Muscle of leg (tissue), 16 donors: ENCODE data around the gene IKBKG. TPM values are rescaled to one million over a fixed set of nuclear protein-coding genes. Genes with fewer than 3 reads are reported as not detected.
"Not testable (repeated sequence)": the region's sequence is repeated elsewhere in the genome, so short reads cannot be mapped to it uniquely, and the experiment has no call there.

Source experiments
- DNase-seq: peaks from one replicate; pipeline ENCODE4 v3.0.0; 2013
- H3K27ac ChIP-seq: one replicate; pipeline ENCODE4 v1.5.1; 2013; ENCODE audit warnings: mild to moderate bottlenecking, low read length, control low read depth
- H3K27me3 ChIP-seq: one replicate; pipeline ENCODE4 v1.6.1; 2013; ENCODE audit warnings: low read length; ENCODE audit not compliant: control insufficient read depth, insufficient read depth
- H3K36me3 ChIP-seq: one replicate; pipeline ENCODE4 v1.6.1; 2013; ENCODE audit warnings: low read length; ENCODE audit not compliant: control insufficient read depth, insufficient read depth
- H3K4me1 ChIP-seq: one replicate; pipeline ENCODE4 v1.6.1; 2013; ENCODE audit warnings: low read length; ENCODE audit not compliant: control insufficient read depth, insufficient read depth
- H3K4me3 ChIP-seq: one replicate; pipeline ENCODE4 v1.5.1; 2013; ENCODE audit warnings: low read length, control low read depth
- H3K9me3 ChIP-seq: replicated peaks from 2 replicates; pipeline ENCODE4 v1.6.1; 2013; ENCODE audit warnings: low read depth, low read length; ENCODE audit not compliant: control insufficient read depth
- WGBS: methylation state at CpG from one replicate; pipeline ENCODE4 v1.1.5; 2013; ENCODE audit warnings: missing lambda C conversion rate; ENCODE audit not compliant: insufficient coverage; 5-methylcytosine and 5-hydroxymethylcytosine counted together
- long read RNA-seq, 11 donors: transcript quantifications; one replicate each; lab custom pipeline, GENCODE V29; 2026
- polyA plus RNA-seq, 8 donors: library from polyadenylated mRNA; unstranded; fragments of 120-200 nt; gene quantifications; one replicate each; pipeline versions ENCODE4 v1.2.1 to v1.2.3, GENCODE V29; 2013; ENCODE audit warnings: inconsistent platforms in 1 of 8, low replicate concordance in 1 of 8; ENCODE audit not compliant: insufficient read length in 8 of 8, insufficient read depth in 1 of 8
- total RNA-seq: library from RNA; stranded (reverse); fragments of 120-200 nt; gene quantifications from one replicate; pipeline ENCODE4 v1.2.4, GENCODE V29; 2013

The IKBKG gene
- total RNA-seq (9.4 TPM), polyA plus RNA-seq (10 to 100 TPM; 12.2 to 16.3 (median 14.0) TPM)
- long read RNA-seq, donor 1, partial matches to known transcripts = 0 of 4 reads
- long read RNA-seq, donor 1, other reads (novel, unspliced or antisense) = 0 of 4 reads
- long read RNA-seq, donor 2 = 0 reads
- long read RNA-seq, donor 3, transcript IKBKG-206 (10 exons, 2,299 nt) = major isoform, 5 of 6 reads
- long read RNA-seq, donor 3, partial matches to known transcripts = 0 of 6 reads
- long read RNA-seq, donor 3, other reads (novel, unspliced or antisense) = 0 of 6 reads
- long read RNA-seq, donor 4, partial matches to known transcripts = 0 of 4 reads
- long read RNA-seq, donor 4, other reads (novel, unspliced or antisense) = 0 of 4 reads
- long read RNA-seq, donor 5, transcript IKBKG-206 (10 exons, 2,299 nt) = major isoform, 10 of 10 reads
- long read RNA-seq, donor 5, partial matches to known transcripts = 0 of 10 reads
- long read RNA-seq, donor 5, other reads (novel, unspliced or antisense) = 0 of 10 reads
- long read RNA-seq, donor 6, transcript IKBKG-206 (10 exons, 2,299 nt) = major isoform, 7 of 7 reads
- long read RNA-seq, donor 6, partial matches to known transcripts = 0 of 7 reads
- long read RNA-seq, donor 6, other reads (novel, unspliced or antisense) = 0 of 7 reads
- long read RNA-seq, donor 7, partial matches to known transcripts = 0 of 2 reads
- long read RNA-seq, donor 7, other reads (novel, unspliced or antisense) = 0 of 2 reads
- long read RNA-seq, donor 8 = 0 reads
- long read RNA-seq, donor 9, partial matches to known transcripts = 0 of 1 reads
- long read RNA-seq, donor 9, other reads (novel, unspliced or antisense) = 0 of 1 reads
- long read RNA-seq, donor 10, partial matches to known transcripts = 0 of 3 reads
- long read RNA-seq, donor 10, other reads (novel, unspliced or antisense) = 0 of 3 reads
- long read RNA-seq, donor 11, partial matches to known transcripts = 0 of 2 reads
- long read RNA-seq, donor 11, other reads (novel, unspliced or antisense) = 0 of 2 reads

DNA sequence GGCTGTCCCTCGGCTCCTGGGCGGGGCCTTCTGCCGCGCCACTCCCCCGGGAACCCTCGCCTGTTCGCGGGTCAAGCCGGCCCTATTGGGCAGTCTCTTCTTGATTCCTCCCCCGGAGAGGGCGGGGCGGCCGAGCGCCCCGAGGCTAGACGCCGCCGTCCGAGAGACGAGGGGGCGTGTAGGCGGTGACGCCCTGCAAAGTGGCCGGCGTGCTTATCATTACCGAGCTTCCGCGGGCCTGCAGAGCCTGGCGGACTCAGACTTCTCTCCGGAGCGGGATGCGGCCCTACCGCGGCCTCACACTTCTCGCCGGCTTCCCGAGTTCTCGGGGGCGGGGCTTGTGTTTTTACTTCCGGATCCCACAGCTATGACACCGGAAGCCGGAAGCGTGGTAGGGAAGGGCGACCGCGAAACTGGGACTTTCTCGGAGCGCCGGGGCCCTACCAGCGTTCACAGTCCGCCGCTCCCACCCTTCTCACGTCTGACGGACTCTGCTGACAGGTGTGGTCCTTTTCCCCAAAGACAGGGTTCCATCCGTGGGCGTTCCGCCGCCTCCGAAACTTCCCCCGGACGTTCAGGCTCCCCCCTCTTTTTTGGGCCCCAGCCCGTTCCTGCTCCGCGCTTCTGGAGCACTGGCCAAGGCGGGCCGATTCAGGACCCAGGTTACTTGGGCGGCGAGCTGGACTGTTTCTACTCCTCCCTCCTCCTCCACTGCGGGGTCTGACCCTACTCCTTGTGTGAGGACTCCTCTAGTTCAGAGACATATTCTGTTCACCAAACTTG is at the start of gene IKBKG:
IKBKG (plus strand) TSS at position 376 of the 783 bp plus-strand sequence. CDS start 4,383 bp downstream, outside the sequence.
- H3K4me3 ChIP-seq = peak within 1 kb of the TSS; percentile 77
- 30% methylated on average over 69 of the region's 69 CpGs for WGBS
- peak; percentile 96 for DNase-seq
- peaks cover 8% of the 10 kb centered on the region for H3K36me3 ChIP-seq
- peaks cover 2% of the 10 kb centered on the region for H3K9me3 ChIP-seq
- H3K27me3 ChIP-seq = no peaks in the 10 kb centered on the region
- H3K27ac ChIP-seq = peak within 1 kb of the TSS; percentile 96
- peaks cover 19% of the 10 kb centered on the region for H3K4me1 ChIP-seq

GRCh38 chrX:154501423-154501822 is 46.0 kb upstream of the IKBKG start:
- H3K36me3 ChIP-seq = not testable (repeated sequence)

DNA sequence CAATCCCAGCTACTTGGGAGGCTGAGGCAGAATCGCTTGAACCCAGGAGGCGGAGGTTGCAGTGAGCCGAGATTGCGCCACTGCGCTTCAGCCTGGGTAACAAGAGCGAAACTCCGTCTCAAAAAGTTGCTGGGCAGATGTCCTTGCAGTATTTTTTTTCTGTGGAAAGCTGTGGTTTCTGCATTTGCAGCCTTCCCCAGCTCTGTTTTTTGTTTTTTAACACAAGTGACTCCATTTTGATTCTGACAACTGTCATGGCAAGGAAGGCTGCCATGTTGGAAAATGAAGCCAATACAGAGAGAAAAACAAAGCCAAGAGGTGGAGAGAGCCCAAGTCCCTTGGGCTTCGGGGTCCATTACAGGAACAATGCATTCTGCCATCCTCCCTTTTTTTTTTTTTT is 45.3 kb upstream of the IKBKG start:
- Histone ChIP-seq H3K9me3 (no peaks in the 10 kb centered on the region), H3K4me1 (no peaks in the 10 kb centered on the region), H3K27me3 (no peaks in the 10 kb centered on the region), H3K27ac (no peak overlapping the region), H3K4me3 (no peak overlapping the region), H3K36me3 (peaks cover 16% of the 10 kb centered on the region)
- no peak for DNase-seq
- 93% methylated on average over 5 of the region's 8 CpGs for WGBS

More at GRCh38 chrX:154501423-154501822, 46.0 kb upstream of the IKBKG start:
- WGBS = 93% methylated on average over 7 of the region's 7 CpGs
- not testable (repeated sequence) for H3K27me3 ChIP-seq, H3K27ac ChIP-seq, DNase-seq, H3K9me3 ChIP-seq, H3K4me3 ChIP-seq, H3K4me1 ChIP-seq

DNA sequence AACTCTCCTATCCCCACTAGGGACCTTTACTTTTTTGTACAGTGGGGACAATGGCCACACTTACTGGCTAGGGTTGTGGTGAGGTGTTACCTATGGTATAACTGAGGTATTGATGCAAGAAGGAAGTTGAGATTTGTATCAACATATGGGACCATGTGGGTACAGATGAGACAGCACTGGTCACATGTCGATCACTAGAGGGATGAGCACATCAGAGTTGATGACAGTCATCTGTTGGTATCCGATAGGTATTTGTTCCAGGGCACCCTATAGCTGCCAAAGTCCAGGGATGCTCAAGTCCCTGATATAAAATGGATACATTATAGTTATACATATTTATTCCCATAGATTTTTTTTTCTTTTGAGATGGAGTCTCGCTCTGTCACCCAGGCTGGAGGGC is 44.4 kb upstream of the IKBKG start:
- no peak overlapping the region for H3K27ac ChIP-seq
- 83% methylated on average over 1 of the region's 3 CpGs for WGBS
- DNase-seq = no peak
- H3K4me1 ChIP-seq = no peaks in the 10 kb centered on the region
- H3K36me3 ChIP-seq = peaks cover 24% of the 10 kb centered on the region
- no peaks in the 10 kb centered on the region for H3K27me3 ChIP-seq
- no peak overlapping the region for H3K4me3 ChIP-seq
- no peaks in the 10 kb centered on the region for H3K9me3 ChIP-seq

DNA sequence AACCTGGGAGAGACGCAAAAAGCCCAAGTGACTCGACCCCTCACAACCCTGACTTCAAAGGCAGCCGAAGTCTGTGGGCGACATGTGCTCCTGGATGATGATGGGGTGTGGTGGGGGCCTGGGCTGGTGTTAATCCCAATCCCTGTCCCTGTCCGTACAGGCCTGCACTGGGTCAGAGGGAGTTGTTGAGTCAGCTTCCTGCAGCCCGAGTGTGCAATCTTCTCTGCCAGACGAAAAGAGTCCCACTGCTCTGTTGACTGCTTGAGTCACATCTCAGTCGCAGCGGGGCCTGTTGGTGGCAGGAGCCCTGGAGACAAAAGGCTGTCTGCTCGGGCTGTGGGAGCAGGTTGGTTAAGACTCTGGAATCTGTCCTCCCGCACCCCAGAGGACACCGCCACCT is 41.7 kb upstream of the IKBKG start:
- Histone ChIP-seq H3K36me3 (peaks cover 24% of the 10 kb centered on the region), H3K27ac (no peak overlapping the region), H3K4me1 (no peaks in the 10 kb centered on the region), H3K4me3 (no peak overlapping the region), H3K9me3 (no peaks in the 10 kb centered on the region), H3K27me3 (no peaks in the 10 kb centered on the region)
- no peak for DNase-seq
- 65% methylated on average over 8 of the region's 12 CpGs for WGBS

- no peaks in the 10 kb centered on the region for H3K4me1 ChIP-seq
Observed at GRCh38 chrX:154506483-154507332, 40.7 kb upstream of the IKBKG start.

GRCh38 chrX:154507673-154508383 is 39.6 kb upstream of the IKBKG start:
- DNase-seq = no peak
- H3K27me3 ChIP-seq = no peaks in the 10 kb centered on the region
- no peak overlapping the region for H3K4me3 ChIP-seq
- H3K9me3 ChIP-seq = no peaks in the 10 kb centered on the region
- WGBS = 75% methylated on average over 12 of the region's 24 CpGs
- H3K4me1 ChIP-seq = no peaks in the 10 kb centered on the region
- H3K27ac ChIP-seq = no peak overlapping the region
- peaks cover 30% of the 10 kb centered on the region for H3K36me3 ChIP-seq

More at GRCh38 chrX:154506483-154507332, 40.7 kb upstream of the IKBKG start:
- Histone ChIP-seq H3K27me3 (no peaks in the 10 kb centered on the region), H3K27ac (no peak overlapping the region), H3K4me3 (no peak overlapping the region), H3K36me3 (peaks cover 30% of the 10 kb centered on the region), H3K9me3 (no peaks in the 10 kb centered on the region)
- no peak for DNase-seq
- WGBS = 91% methylated on average over 27 of the region's 37 CpGs

GRCh38 chrX:154508384-154508745 is 39.1 kb upstream of the IKBKG start:
- no peak overlapping the region for H3K4me3 ChIP-seq
- no peaks in the 10 kb centered on the region for H3K9me3 ChIP-seq
- no peaks in the 10 kb centered on the region for H3K27me3 ChIP-seq
- no peak for DNase-seq
- 91% methylated on average over 9 of the region's 13 CpGs for WGBS
- H3K36me3 ChIP-seq = peaks cover 30% of the 10 kb centered on the region
- no peak overlapping the region for H3K27ac ChIP-seq
- H3K4me1 ChIP-seq = no peaks in the 10 kb centered on the region
